DOHH2 (cell line): ENCODE results near the gene PRKCD.

ENCODE experiments used
- CTCF ChIP-seq: fragments of 200-600 bp; sonication (generic); IDR thresholded peaks from one replicate; pipeline ENCODE4 v1.5.1; 2014; ENCODE audit warnings: antibody characterized with exemption, mild to moderate bottlenecking, low read depth, low read length; ENCODE audit not compliant: poor library complexity, severe bottlenecking
- EZH2phosphoT487 ChIP-seq: fragments of 200-600 bp; sonication (generic); IDR thresholded peaks from 2 replicates; pipeline ENCODE4 v1.6.1; 2017; ENCODE audit warnings: borderline replicate concordance, mild to moderate bottlenecking, antibody characterized with exemption, low read length, moderate library complexity, mixed read lengths

- TF ChIP-seq CTCF, result peak; percentile 96
- TF ChIP-seq EZH2phosphoT487, result no peak
Measured at GRCh38 chr3:53219895-53220483, 59.0 kb downstream of the PRKCD start.
